GM04504 (cell line): ENCODE data around the gene SHISA6.

Experiments
- DNase-seq: peaks from one replicate; pipeline ENCODE4 v3.0.0-alpha.2; 2012; ENCODE audit warnings: low read depth

Gene SHISA6

GRCh38 chr17:11459861-11460331 is 218.9 kb downstream of the SHISA6 start:
- DNase-seq = no peak

DNA sequence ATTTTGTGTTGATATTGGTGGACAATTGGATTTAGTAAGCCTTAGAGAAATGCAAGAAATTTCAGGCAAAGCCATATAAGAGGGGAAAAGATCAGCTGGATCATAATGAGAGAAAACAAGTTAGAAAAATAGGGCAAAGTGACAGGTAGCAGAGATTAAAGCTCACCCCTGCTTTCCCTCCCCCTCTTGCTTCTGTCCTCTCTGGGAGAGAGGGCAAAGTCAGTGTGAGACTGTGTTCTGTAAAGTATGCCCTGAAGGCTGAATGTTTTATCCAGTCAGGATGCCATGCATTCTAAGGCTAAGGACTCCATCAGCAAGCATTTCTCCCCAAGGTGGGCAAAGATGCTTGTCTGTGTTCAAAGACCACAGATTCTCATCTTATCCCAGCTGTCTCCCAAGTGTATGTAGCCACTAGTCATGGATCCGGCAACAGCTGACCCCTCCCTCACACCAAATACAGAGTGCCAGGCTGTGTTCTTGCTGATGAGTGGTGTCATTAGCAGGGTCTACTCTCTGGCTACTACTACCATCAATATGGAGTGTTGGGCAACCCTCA is 221.1 kb downstream of the SHISA6 start:
- no peak for DNase-seq

GRCh38 chr17:11467639-11468038 is 226.6 kb downstream of the SHISA6 start:
- DNase-seq = no peak

DNA sequence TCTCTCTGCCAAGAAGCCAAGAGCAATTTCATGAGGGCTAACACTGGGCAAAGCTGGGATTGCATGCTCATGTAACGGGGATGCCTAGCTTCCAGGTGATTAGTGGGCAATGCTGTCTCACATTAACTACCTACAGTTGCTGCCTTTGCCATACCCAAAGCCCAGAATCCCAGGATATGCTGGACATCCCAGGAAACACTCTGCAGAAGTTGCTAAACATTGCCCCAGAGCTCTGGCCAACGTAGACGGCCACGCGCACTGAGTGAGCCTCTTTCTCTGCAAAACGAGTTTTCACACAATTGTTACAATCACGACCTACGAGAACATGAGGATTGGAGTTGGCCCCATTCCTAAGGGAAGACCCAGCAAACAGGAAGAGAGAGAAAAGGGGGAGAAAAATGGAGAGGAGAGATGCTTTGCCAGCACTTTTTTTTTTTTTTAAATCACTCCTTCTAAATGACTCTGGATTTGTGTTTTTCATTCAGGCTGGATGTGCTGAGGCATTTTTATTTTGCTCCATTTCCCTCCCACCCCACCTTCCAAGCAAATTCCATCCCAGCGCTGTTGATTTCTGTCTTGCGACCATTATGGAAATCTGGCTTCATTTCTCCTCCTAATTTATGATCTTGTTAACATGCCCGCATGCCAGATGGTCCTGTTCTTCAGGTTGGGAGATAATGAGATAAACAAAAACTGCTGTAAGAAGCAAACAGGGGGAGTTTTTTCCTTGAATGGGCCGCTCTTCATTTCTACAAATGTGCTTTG is 244.5 kb downstream of the SHISA6 start:
- no peak for DNase-seq

DNA sequence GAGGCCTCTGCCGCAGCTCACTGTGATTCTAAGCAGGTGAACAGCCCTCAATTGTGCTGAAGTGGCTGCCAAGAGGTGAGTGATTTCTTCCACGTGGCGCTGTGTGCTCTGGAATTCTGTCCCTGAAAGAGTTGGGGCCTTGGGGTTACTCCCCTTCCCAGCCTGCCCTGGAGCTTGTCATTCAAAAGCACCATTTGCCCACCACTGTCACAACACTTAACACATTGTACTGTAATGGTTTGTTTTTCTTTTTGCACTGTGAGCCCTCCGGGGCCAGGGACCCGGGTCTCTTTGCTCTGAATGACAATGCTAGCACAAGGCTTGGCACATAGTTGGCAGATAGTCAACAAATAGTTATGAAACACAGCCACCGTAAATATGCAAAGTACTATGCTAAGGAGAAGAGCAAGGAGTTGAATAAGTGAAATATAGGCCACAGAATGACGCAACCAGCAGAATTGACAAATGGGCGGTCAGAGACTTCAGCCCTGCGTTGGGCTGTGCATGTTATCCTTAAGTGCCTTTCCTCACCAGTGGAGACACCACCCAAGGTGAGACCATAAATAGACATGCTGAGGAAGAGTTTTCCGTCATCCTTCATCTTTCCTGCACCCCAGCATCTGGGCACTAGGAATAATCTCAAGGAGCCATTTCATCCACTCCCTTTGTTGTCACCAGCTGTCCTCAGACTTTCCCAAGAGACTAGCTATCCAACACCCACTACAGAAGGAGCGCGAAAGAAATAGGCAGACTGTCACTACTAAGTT is 245.3 kb downstream of the SHISA6 start:
- no peak for DNase-seq

DNA sequence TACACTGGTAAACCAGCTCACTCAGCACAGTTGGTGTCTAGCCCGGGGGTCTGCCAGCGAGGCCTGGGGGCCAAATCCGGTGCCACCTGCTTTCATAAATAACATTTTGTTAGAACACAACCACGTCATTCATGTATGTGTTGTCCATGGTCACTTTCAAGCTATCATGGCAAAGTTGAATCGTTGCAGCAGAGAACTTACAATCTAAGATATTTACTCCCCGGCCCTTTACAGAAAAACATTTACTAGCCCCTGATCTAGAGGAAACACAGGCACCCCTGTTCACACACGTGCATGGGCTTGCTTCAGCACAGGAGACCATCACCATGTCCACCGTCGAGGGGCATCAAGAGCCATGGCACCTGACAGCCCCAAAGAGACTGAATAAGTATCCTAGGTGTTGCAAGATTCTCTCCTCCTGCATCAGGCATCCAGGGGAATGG is 245.9 kb downstream of the SHISA6 start:
- no peak for DNase-seq

GRCh38 chr17:11487469-11487868 is 246.5 kb downstream of the SHISA6 start:
- DNase-seq = no peak

GRCh38 chr17:11488407-11488806 is 247.4 kb downstream of the SHISA6 start:
- no peak for DNase-seq

DNA sequence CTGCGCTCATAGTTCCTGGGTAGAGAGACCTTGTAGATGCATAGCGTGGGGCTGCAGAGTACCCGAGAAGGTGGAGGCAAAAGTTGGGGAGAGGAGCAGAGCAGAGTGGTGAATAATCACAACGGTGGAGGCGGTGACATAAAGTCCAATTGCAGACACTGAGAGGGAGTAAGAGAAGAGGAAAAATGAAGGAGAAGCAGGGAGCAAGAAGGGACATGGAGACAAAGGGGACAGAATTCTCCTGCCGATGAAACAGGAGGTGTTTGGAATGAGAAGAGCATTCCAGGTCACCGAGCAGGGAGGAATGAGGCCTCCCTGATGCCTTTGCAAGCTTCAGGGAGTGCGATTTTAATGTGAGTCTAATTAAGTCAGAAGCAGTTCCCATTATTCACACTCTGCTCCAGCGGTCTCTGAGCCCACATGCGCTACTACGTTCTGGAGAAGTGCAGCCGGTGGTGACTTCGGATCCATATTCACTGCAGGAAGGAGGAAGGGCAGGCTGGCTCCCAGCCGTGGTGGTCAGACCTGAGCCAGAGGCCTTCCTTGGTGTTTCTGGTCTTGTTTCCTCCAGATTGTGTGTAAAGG is 249.2 kb downstream of the SHISA6 start:
- DNase-seq = no peak

DNA sequence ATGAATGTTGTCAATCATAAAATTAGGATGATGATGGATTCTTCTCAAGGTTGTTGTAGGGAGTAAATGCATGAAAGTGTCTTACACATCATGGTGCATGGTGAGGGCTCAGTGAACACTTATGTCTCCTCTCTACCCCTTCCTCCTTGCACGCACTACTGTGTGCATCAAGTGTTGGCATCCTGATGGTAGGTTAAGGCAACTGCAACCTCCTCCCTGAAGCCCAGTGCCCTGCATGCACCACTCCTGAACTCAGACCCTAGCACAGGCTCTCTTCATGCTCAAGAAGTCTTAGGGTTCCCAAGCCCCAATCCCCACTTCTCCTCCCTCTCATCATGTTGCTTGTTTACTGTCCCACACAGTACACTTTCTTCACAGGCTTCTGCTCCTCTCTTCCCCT is 251.5 kb downstream of the SHISA6 start:
- no peak for DNase-seq

- no peak for DNase-seq
These were observed 252.9 kb downstream of the SHISA6 start for GRCh38 chr17:11493936-11494335.

GRCh38 chr17:11495613-11496012 is 254.6 kb downstream of the SHISA6 start:
- no peak for DNase-seq

DNA sequence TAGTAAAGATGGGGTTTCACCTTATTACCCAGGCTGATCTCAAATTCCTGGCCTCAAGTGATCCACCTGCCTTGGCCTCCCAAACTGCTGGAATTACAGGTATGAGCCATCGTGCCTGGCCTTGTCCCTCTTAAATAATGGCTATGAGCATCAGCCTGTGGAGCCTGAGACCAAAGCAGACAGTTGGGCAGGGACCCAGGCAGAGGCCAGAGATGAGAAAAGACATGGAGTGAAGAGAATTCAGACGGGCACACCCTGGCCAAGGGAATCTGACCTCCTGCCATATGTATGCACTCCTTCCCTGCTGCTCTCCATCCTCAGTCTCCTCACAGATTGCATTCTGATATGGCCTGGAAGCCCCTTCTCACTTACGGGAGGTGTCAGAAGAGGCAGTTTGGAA is 258.9 kb downstream of the SHISA6 start:
- DNase-seq = no peak

- no peak for DNase-seq
These were observed 262.5 kb downstream of the SHISA6 start for GRCh38 chr17:11503308-11504035.

DNA sequence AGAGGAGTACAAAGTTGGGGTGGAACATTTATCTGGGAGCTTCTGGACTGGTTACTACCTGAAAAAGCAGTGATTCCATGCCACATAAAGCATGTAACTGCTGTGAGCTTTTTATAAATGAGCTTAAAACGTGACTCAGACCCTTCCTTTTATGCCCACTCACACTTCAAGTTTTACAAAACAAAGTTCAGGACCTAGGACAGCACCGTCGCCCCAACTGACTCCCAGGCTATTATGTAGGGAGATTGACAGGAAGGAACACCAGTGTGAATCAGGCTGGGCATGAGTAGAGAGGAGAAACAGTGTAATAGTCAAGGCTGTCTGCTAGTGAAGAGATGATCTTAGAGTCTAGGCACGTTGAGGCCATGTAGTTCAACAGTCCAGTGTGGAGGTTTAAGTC is 265.6 kb downstream of the SHISA6 start:
- DNase-seq = no peak

- no peak for DNase-seq
These were observed 270.7 kb downstream of the SHISA6 start for GRCh38 chr17:11511696-11512095.

- no peak for DNase-seq
These were observed 273.6 kb downstream of the SHISA6 start for GRCh38 chr17:11514565-11514964.

GRCh38 chr17:11514981-11515680 is 274.1 kb downstream of the SHISA6 start:
- no peak for DNase-seq

DNA sequence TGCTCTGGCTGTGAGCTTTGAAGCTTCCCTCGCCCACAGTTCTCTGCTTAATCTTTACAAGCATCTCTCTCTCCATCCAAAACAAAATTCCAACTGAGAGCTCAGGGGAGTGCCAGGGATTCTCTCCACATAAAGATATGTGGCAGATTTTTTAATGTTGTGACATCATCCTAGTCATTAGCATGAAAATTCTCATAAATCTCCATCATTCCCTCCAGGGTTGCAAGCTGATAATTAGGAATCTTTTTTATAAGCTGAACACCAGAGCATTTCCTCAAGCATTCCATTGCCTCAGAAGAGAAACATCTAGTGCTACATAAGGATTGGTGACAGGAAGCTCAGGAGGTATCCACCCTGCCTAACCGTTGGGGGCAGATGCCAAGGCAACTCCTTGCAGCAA is 274.9 kb downstream of the SHISA6 start:
- no peak for DNase-seq

GRCh38 chr17:11535231-11535630 is 294.2 kb downstream of the SHISA6 start:
- no peak for DNase-seq

- no peak for DNase-seq
These were observed 297.4 kb downstream of the SHISA6 start for GRCh38 chr17:11538366-11538765.
